Activated T-cell treated with anti-CD3 and anti-CD28 coated beads, Interleukin-2, amount 50 U/mL, for 24 hours (primary cell): Measurements from ENCODE around the gene IP6K3.

Experiments used
- DNase-seq: peaks from one replicate; pipeline ENCODE4 v3.0.0-alpha.2; 2020
- H3K27ac Mint-ChIP-seq: 2 replicates; pipeline ENCODE4 v1.8.0; 2020; ENCODE audit warnings: mild to moderate bottlenecking, mixed read lengths
- H3K27me3 Mint-ChIP-seq: 2 replicates; pipeline ENCODE4 v1.8.0; 2020; ENCODE audit warnings: mixed read lengths
- H3K36me3 Mint-ChIP-seq: 2 replicates; pipeline ENCODE4 v1.8.0; 2020; ENCODE audit warnings: low read depth, mixed read lengths
- H3K4me1 Mint-ChIP-seq: 2 replicates; pipeline ENCODE4 v1.8.0; 2020; ENCODE audit warnings: low read depth, mixed read lengths
- H3K4me3 Mint-ChIP-seq: 2 replicates; pipeline ENCODE4 v1.8.0; 2020; ENCODE audit warnings: mild to moderate bottlenecking, moderate library complexity, mixed read lengths
- H3K9me3 Mint-ChIP-seq: 2 replicates; pipeline ENCODE4 v1.8.0; 2020; ENCODE audit warnings: mixed read lengths

Gene IP6K3

DNA sequence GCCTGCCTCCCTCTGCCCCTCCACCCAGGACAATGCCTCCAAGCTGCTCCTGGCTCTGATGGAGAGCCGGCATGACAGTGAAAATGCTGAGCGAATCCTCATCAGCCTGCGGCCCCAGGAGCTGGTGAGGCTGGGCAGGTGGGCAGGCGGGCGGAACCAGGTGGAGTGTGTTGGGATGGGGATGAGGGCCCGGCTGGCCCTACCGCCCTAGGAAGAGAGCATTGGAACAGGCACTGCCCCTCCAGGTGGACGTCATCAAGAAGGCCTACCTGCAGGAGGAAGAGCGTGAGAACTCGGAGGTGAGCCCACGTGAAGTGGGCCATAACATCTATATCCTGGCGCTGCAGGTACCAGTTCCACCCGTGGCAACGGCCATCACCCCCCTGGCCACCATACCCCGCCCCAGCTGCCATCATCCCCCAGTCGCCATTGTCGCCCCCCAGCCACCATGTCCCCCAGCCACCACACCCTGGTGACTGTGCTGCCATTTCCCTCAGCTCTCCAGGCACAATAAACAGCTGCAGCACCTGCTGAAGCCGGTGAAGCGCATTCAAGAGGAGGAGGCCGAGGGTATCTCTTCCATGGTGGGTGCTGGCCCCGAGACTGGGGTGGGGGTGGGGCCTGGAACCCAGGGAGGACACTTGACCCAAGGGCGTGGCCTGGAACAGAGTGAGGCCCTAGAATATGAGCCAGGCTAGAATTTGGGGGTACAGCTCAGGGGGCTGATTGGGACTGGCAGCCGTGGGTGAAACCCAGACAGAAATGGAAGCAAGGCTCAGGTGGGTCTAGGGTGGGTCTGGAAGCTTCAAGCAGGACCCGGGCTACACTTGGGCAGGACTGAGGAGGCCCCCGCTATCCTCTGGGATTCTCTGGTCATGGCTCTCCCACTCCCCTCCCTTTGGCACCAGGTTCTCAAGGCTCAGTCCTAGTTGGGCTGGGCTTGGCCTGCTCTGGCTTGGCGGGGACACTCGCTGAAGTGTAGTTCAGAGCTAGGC, 59.4 kb downstream of the IP6K3 start:
- Mint-ChIP-seq H3K27me3 (no peaks in the 10 kb centered on the region), H3K4me1 (peaks cover 27% of the 10 kb centered on the region), H3K9me3 (no peaks in the 10 kb centered on the region), H3K4me3 (no peak overlapping the region), H3K36me3 (peaks cover 99% of the 10 kb centered on the region), H3K27ac (peak overlapping the region; percentile 60)
- DNase-seq = no peak

- Mint-ChIP-seq H3K36me3 (peaks cover 98% of the 10 kb centered on the region), H3K27me3 (no peaks in the 10 kb centered on the region), H3K4me1 (peaks cover 19% of the 10 kb centered on the region), H3K27ac (peak overlapping the region; percentile 60), H3K4me3 (no peak overlapping the region), H3K9me3 (no peaks in the 10 kb centered on the region)
- no peak for DNase-seq
These were observed 60.3 kb downstream of the IP6K3 start for GRCh38 chr6:33686225-33686924.

GRCh38 chr6:33685411-33686224, 61.1 kb downstream of the IP6K3 start:
- Mint-ChIP-seq H3K4me1 (peaks cover 14% of the 10 kb centered on the region), H3K9me3 (no peaks in the 10 kb centered on the region), H3K27me3 (no peaks in the 10 kb centered on the region), H3K4me3 (no peak overlapping the region), H3K36me3 (peaks cover 98% of the 10 kb centered on the region), H3K27ac (peak overlapping the region; percentile 12)
- DNase-seq = no peak

DNA sequence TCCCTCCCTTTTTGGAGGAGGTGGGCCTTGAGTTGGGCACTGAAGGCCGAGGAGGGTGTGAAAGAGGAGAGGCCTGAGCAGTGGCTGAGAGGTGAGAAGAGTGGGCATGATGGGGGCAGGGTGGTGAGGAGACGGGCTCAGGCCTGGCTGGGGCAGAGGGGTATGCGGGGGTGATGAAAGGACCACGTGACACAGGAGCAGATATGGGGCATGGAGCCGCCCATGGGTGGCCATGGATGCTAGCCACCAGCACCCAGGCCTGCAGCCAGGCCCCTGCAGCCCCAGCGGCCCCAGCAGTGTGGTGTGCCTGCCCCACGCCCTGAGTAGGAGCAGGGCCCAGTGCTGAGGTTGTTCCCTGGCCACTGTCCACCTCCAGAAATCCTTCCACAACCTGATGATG, 61.7 kb downstream of the IP6K3 start:
- H3K36me3 Mint-ChIP-seq = peaks cover 98% of the 10 kb centered on the region
- H3K9me3 Mint-ChIP-seq = no peaks in the 10 kb centered on the region
- no peaks in the 10 kb centered on the region for H3K27me3 Mint-ChIP-seq
- DNase-seq = no peak
- H3K4me1 Mint-ChIP-seq = peaks cover 14% of the 10 kb centered on the region
- H3K27ac Mint-ChIP-seq = peak overlapping the region; percentile 50
- H3K4me3 Mint-ChIP-seq = no peak overlapping the region

- H3K4me3 Mint-ChIP-seq = no peak overlapping the region
- H3K9me3 Mint-ChIP-seq = no peaks in the 10 kb centered on the region
- no peak for DNase-seq
These were observed 62.2 kb downstream of the IP6K3 start for GRCh38 chr6:33684428-33684896.

GRCh38 chr6:33683576-33684427, 62.9 kb downstream of the IP6K3 start:
- DNase-seq = no peak
- H3K9me3 Mint-ChIP-seq = no peaks in the 10 kb centered on the region
- H3K4me1 Mint-ChIP-seq = peaks cover 14% of the 10 kb centered on the region
- peaks cover 98% of the 10 kb centered on the region for H3K36me3 Mint-ChIP-seq
- H3K4me3 Mint-ChIP-seq = no peak overlapping the region
- H3K27ac Mint-ChIP-seq = peak overlapping the region; percentile 79
- no peaks in the 10 kb centered on the region for H3K27me3 Mint-ChIP-seq

More at GRCh38 chr6:33684428-33684896, 62.2 kb downstream of the IP6K3 start:
- Mint-ChIP-seq H3K27me3 (no peaks in the 10 kb centered on the region), H3K36me3 (peaks cover 98% of the 10 kb centered on the region), H3K4me1 (peaks cover 14% of the 10 kb centered on the region), H3K27ac (peak overlapping the region; percentile 79)

GRCh38 chr6:33683051-33683571, 63.6 kb downstream of the IP6K3 start:
- Mint-ChIP-seq H3K9me3 (no peaks in the 10 kb centered on the region), H3K27ac (peak overlapping the region; percentile 79), H3K27me3 (no peaks in the 10 kb centered on the region), H3K4me1 (peaks cover 14% of the 10 kb centered on the region), H3K4me3 (no peak overlapping the region), H3K36me3 (peaks cover 99% of the 10 kb centered on the region)
- DNase-seq = peak; percentile 46

DNA sequence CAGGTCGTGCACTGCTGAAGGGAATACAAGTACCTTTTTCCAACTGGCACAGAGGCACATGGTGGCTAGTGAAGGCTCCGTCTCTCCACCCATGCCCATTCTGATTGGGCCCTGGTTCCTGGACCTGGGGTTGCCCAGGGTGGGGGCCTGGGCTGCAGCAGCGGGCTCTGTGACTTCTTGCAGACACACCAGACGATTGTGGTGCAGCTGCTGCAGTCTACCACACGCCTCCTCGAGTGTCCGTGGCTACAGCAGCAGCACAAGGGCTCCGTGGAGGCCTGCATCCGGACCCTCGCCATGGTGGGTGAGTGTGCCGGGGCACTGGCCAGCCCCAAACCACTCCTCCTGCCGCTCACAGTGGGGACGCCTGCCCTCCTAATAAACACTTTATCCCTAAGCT, 64.4 kb downstream of the IP6K3 start:
- no peaks in the 10 kb centered on the region for H3K27me3 Mint-ChIP-seq
- no peaks in the 10 kb centered on the region for H3K9me3 Mint-ChIP-seq
- H3K27ac Mint-ChIP-seq = peak overlapping the region; percentile 79
- H3K4me3 Mint-ChIP-seq = no peak overlapping the region
- no peak for DNase-seq
- peaks cover 14% of the 10 kb centered on the region for H3K4me1 Mint-ChIP-seq
- H3K36me3 Mint-ChIP-seq = peaks cover 99% of the 10 kb centered on the region

GRCh38 chr6:33679761-33680160, 66.9 kb downstream of the IP6K3 start:
- H3K27me3 Mint-ChIP-seq = no peaks in the 10 kb centered on the region
- H3K4me3 Mint-ChIP-seq = no peak overlapping the region
- H3K27ac Mint-ChIP-seq = no peak overlapping the region
- DNase-seq = no peak
- peaks cover 14% of the 10 kb centered on the region for H3K4me1 Mint-ChIP-seq
- H3K9me3 Mint-ChIP-seq = no peaks in the 10 kb centered on the region
- peaks cover 99% of the 10 kb centered on the region for H3K36me3 Mint-ChIP-seq

GRCh38 chr6:33678932-33679490, 67.7 kb downstream of the IP6K3 start:
- Mint-ChIP-seq H3K4me3 (no peak overlapping the region), H3K27me3 (no peaks in the 10 kb centered on the region), H3K9me3 (no peaks in the 10 kb centered on the region), H3K36me3 (peaks cover 98% of the 10 kb centered on the region), H3K4me1 (peaks cover 14% of the 10 kb centered on the region), H3K27ac (no peak overlapping the region)
- DNase-seq = no peak

- Mint-ChIP-seq H3K27me3 (no peaks in the 10 kb centered on the region), H3K4me3 (no peak overlapping the region), H3K9me3 (no peaks in the 10 kb centered on the region), H3K27ac (no peak overlapping the region), H3K36me3 (peaks cover 96% of the 10 kb centered on the region), H3K4me1 (peaks cover 11% of the 10 kb centered on the region)
- no peak for DNase-seq
These were observed 68.3 kb downstream of the IP6K3 start for GRCh38 chr6:33678233-33678931.

- Mint-ChIP-seq H3K27me3 (no peaks in the 10 kb centered on the region), H3K4me1 (peaks cover 4% of the 10 kb centered on the region), H3K4me3 (no peak overlapping the region), H3K36me3 (peaks cover 96% of the 10 kb centered on the region), H3K9me3 (no peaks in the 10 kb centered on the region), H3K27ac (peak overlapping the region; percentile 13)
- no peak for DNase-seq
These were observed 69.0 kb downstream of the IP6K3 start for GRCh38 chr6:33677689-33678088.
